IPS-18c (cell line): ENCODE results near the gene GLI1.

Experiments used
- H3K4me3 ChIP-seq: 2 replicates; pipeline ENCODE4 v1.7.0; 2013; ENCODE audit warnings: low read depth, mild to moderate bottlenecking, low read length, moderate library complexity; ENCODE audit not compliant: insufficient read depth
- H3K9me3 ChIP-seq: one replicate; pipeline ENCODE4 v1.6.1; 2013; ENCODE audit warnings: mild to moderate bottlenecking, low read length, moderate library complexity; ENCODE audit not compliant: control insufficient read depth, insufficient read depth

GLI1 gene

DNA sequence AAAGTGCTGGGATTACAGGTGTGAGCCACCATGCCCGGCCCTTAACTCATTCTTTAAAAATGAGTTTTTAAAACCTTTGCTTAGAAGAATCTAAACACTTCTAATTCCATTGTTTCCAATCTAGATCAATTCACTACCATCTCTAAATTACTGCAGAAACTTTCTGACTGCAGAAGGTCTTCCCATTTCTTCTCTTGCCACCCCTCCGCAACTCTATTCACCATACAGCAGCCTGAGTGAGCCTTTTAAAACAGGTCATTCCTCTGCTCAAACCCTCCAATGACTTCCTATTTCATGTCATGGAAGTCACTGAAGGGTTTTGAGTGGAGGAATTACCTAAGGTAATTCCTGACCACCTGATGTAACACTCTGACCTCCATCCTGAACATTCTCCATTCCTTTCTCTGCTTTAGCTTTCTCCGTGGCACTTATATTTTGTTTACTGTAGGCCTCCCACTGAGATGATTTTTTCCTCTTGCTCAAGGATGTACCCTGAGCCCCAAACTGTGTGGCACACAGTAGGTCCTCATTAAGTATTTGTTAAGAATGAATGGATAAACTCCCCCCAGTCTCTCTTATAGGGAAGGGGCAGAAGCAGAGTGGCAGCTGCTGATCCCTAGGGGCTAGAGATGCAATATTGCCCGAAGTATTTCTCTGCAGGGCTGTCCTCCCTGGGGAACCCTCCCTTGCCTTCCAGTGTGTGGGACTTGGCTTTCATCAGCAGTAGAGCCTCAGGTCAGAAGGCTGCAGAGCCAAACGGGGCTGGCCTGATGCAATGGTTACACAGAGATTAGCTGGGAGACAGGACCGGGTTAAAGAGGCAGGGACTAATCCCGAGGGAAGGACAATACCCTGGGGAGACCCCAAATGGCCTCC is 59.6 kb downstream of the GLI1 start:
- H3K9me3 ChIP-seq = no peaks in the 10 kb centered on the region
- peak overlapping the region; percentile 83 for H3K4me3 ChIP-seq

- Histone ChIP-seq H3K4me3 (peak overlapping the region; percentile 83), H3K9me3 (no peaks in the 10 kb centered on the region)
Observed at GRCh38 chr12:57519796-57520052, 60.1 kb downstream of the GLI1 start.

- Histone ChIP-seq H3K9me3 (no peaks in the 10 kb centered on the region), H3K4me3 (peak within 1 kb of the TSS; percentile 83)
Observed at GRCh38 chr12:57520053-57520818, 60.7 kb downstream of the GLI1 start, which contains the start of gene DDIT3. Gene DDIT3, minus strand, starts transcription at chr12:57520514. Its CDS starts 3,108 bp downstream, at chr12:57517406.

GRCh38 chr12:57521525-57522010 is 62.0 kb downstream of the GLI1 start:
- peak overlapping the region; percentile 49 for H3K4me3 ChIP-seq
- H3K9me3 ChIP-seq = no peaks in the 10 kb centered on the region
